Psoas muscle (tissue), 8 donors: ENCODE data around the gene LACTB. TPM values are rescaled to one million over a fixed set of nuclear protein-coding genes. Genes with fewer than 3 reads are reported as not detected.

Experiments used
- ATAC-seq, 4 donors: fragments of 200-7000 bp; cut with Tn5 transposase; one replicate each; pipeline ENCODE4 v1.9.1; 2020; ENCODE audit warnings: moderate library complexity in 3 of 4, mild to moderate bottlenecking in 2 of 4
- DNase-seq, 2 donors: peaks; one replicate each; pipeline ENCODE4 v3.0.0-alpha.2; 2020
- H3K27ac ChIP-seq: fragments of 200-600 bp; one replicate; pipeline ENCODE4 v1.8.0; 2022
- H3K27me3 ChIP-seq, 3 donors: fragments of 200-600 bp in 1 of 3; one replicate each; pipeline versions ENCODE4 v1.6.1 to v1.8.0; 2013 to 2022; ENCODE audit warnings: low read length in 2 of 3, mild to moderate bottlenecking in 2 of 3, moderate library complexity in 1 of 3; ENCODE audit not compliant: insufficient read depth in 3 of 3
- H3K36me3 ChIP-seq, 2 donors: fragments of 200-600 bp in 1 of 2; one replicate each; pipeline versions ENCODE4 v1.6.1 to v1.8.0; 2013 to 2022; ENCODE audit warnings: low read depth in 1 of 2, mild to moderate bottlenecking in 1 of 2, moderate library complexity in 1 of 2; ENCODE audit not compliant: insufficient read depth in 1 of 2
- H3K4me1 ChIP-seq: fragments of 200-600 bp; one replicate; pipeline ENCODE4 v1.8.0; 2022
- H3K4me3 ChIP-seq: fragments of 200-600 bp; one replicate; pipeline ENCODE4 v1.8.0; 2022; ENCODE audit warnings: mild to moderate bottlenecking
- H3K9me3 ChIP-seq: fragments of 200-600 bp; one replicate; pipeline ENCODE4 v1.8.0; 2022
- CTCF ChIP-seq: fragments of 200-600 bp; IDR thresholded peaks from one replicate; pipeline ENCODE4 v1.8.0; 2022; ENCODE audit warnings: antibody characterized with exemption
- WGBS, 3 donors: extraction: QIAGEN DNeasy Blood & Tissue Kit; methylation state at CpG; one replicate each; pipeline versions ENCODE4 v1.1.6 to v1.1.7; 2013; 5-methylcytosine and 5-hydroxymethylcytosine counted together
- intact Hi-C, 2 donors: fragments of 100-400 bp; cut with DNase I; formaldehyde crosslinking; loops; one replicate each; pipeline versions ENCODE4 v1.11.0 to v1.14.2; 2022
- polyA plus RNA-seq, 3 donors: library from polyadenylated mRNA; stranded (reverse); fragments of 200-250 nt; gene quantifications; one replicate each; pipeline ENCODE4 v1.2.3, GENCODE V29; 2013
- total RNA-seq, 4 donors: library from RNA; stranded (reverse); fragmentation: NEBNext Ultra II Directional in 2 of 4; extraction: Animal tissue kit (Norgen Biotek cat#: 25700) in 2 of 4; gene quantifications; one replicate each; pipeline versions ENCODE4 v1.2.1 to v1.2.4, GENCODE V29; 2021 to 2023
- donor health status: healthy with polysubstance abuse.
- donor health status: DM: no; HTN: no; CAD: no; lungs with moderate emphysema.
- donor health status: Bipolar disorder and iron deficiency.
- donor health status: healthy.
- donor health status: DM: yes; HTN: yes; CAD: no.
- donor health status: DM: no; HTN: no; CAD: no.
- donor health status: DM: no; HTN: no; CAD: no.
- donor health status: DM: yes; HTN: yes; CAD: no.

The LACTB gene
- total and polyA plus RNA-seq, 7 donors = 23.0 to 44.6 (median 29.7) TPM

- H3K4me1 ChIP-seq = no peaks in the 10 kb centered on the region
- no peaks in the 10 kb centered on the region for H3K36me3 ChIP-seq
- DNase-seq (no peak), ATAC-seq (no peak)
- H3K27me3 ChIP-seq = no peaks in the 10 kb centered on the region
- H3K4me3 ChIP-seq = no peak overlapping the region
- intact Hi-C loops = no loop called here
- H3K9me3 ChIP-seq = no peaks in the 10 kb centered on the region
- 86 to 93% (median 88%) methylated on average over 3 of the region's 3 CpGs for WGBS, 3 donors
- no peak overlapping the region for H3K27ac ChIP-seq
- no peak for TF ChIP-seq CTCF
Measured at GRCh38 chr15:63118854-63119253, 2.8 kb upstream of the LACTB start.

- peak; percentile 83 to 91 for DNase-seq
- Histone ChIP-seq H3K27ac (peak overlapping the region; percentile 98), H3K4me3 (peak overlapping the region; percentile 97), H3K27me3 (no peaks in the 10 kb centered on the region), H3K36me3 (peaks cover 0 to 25% of the 10 kb centered on the region in 2 donors), H3K9me3 (no peaks in the 10 kb centered on the region), H3K4me1 (no peaks in the 10 kb centered on the region)
- peak; percentile 96 to 98 (median 97) for ATAC-seq
- WGBS, 3 donors = 1 to 2% (median 1%) methylated on average over 32 to 59 of the region's 59 CpGs
- intact Hi-C loops = loop anchor here in 1 of 2 donors (5.0 kb wide), 1 partner anchor 35 kb away; the partner anchor contains the start of gene RPS27L
- peak; percentile 36 for TF ChIP-seq CTCF
Measured at GRCh38 chr15:63122002-63122875, 578 bp downstream of the LACTB start.

GRCh38 chr15:63124506-63124905 lies 2.8 kb downstream of the LACTB start:
- H3K27me3 ChIP-seq = no peaks in the 10 kb centered on the region
- no peak overlapping the region for H3K27ac ChIP-seq
- no peaks in the 10 kb centered on the region for H3K9me3 ChIP-seq
- no peaks in the 10 kb centered on the region for H3K4me1 ChIP-seq
- DNase-seq (no peak), ATAC-seq (no peak)
- 81 to 92% (median 85%) methylated on average over 9 of the region's 9 CpGs for WGBS, 3 donors
- H3K36me3 ChIP-seq = peaks cover 2 to 47% of the 10 kb centered on the region in 2 donors
- intact Hi-C loops = loop anchor here in 1 of 2 donors (5.0 kb wide), 1 partner anchor 33 kb away; the partner anchor contains the start of gene RPS27L
- TF ChIP-seq CTCF = no peak
- no peak overlapping the region for H3K4me3 ChIP-seq

- peaks cover 2 to 70% of the 10 kb centered on the region in 2 donors for H3K36me3 ChIP-seq
- H3K27ac ChIP-seq = no peak overlapping the region
- no peak for TF ChIP-seq CTCF
- DNase-seq (no peak), ATAC-seq (no peak)
- H3K4me3 ChIP-seq = no peak overlapping the region
- 68 to 82% (median 78%) methylated on average over 3 of the region's 3 CpGs for WGBS, 3 donors
- H3K9me3 ChIP-seq = no peaks in the 10 kb centered on the region
- intact Hi-C loops = no loop called here
- no peaks in the 10 kb centered on the region for H3K27me3 ChIP-seq
- H3K4me1 ChIP-seq = no peaks in the 10 kb centered on the region
Measured at GRCh38 chr15:63126726-63127125, 5.1 kb downstream of the LACTB start.
